ENCODE measurements around the gene PCYOX1L.

DNA sequence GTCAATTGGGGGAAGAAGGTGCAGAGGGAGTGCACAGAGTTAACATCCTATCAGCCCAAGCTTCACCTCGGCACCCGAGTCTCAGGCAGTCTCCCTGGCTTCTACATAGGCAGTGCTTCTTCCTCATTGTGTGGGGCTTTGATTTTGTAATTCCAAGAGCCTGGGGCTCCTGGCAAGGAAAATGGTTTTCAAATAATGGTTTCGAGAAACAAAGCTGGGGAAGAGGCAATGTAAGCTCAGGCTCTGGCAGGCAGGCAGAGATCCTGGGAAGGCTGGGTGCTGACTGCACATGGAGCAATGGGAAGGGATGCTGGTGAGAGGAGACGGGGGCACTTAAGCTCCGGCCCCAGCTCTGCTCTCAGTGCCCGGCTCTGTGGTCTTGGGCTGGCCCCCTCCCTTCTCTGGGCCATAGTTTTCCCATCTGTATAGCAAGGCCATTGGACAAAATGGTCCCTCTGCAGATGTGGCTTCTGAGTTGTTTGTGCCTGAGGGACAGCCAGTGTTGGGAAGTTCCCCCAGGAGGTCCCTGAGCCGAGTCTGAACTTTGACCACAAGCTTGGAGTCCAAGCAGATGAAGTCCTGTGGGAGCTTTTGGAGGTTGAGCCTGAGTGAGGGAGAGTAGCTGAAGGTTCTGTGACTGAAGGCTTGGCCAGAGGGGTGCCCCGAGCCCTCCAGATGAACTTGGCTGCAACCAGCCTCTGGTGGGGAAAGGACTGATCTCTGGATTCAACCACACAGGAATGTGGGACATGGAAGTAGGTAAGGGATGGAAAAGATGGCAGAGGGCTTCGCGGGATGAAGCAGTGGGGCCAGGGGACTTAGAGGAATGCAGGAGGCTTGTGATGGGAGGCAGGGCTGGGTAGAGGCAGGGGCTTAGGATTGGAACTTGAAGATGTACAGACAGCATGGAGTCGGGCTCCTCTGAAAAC is 49.7 kb downstream of the PCYOX1L start:
- TF ChIP-seq, protein P1, sequence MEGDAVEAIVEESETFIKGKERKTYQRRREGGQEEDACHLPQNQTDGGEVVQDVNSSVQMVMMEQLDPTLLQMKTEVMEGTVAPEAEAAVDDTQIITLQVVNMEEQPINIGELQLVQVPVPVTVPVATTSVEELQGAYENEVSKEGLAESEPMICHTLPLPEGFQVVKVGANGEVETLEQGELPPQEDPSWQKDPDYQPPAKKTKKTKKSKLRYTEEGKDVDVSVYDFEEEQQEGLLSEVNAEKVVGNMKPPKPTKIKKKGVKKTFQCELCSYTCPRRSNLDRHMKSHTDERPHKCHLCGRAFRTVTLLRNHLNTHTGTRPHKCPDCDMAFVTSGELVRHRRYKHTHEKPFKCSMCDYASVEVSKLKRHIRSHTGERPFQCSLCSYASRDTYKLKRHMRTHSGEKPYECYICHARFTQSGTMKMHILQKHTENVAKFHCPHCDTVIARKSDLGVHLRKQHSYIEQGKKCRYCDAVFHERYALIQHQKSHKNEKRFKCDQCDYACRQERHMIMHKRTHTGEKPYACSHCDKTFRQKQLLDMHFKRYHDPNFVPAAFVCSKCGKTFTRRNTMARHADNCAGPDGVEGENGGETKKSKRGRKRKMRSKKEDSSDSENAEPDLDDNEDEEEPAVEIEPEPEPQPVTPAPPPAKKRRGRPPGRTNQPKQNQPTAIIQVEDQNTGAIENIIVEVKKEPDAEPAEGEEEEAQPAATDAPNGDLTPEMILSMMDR (IDR thresholded peaks at IDR 0.05) = no peak
- TF ChIP-seq POLR2AphosphoS5 (IDR thresholded peaks at IDR 0.05) = no peak

Measured in breast epithelium (tissue), 3 donors.